Left ventricle myocardium inferior (tissue), 1 donor: Measurements from ENCODE around the gene DRC7. TPM values are rescaled to one million over a fixed set of nuclear protein-coding genes. Genes with fewer than 3 reads are reported as not detected.

Source experiments
- DNase-seq: peaks from one replicate; pipeline ENCODE4 v3.0.0-alpha.2; 2020
- H3K27ac ChIP-seq: fragments of 200-600 bp; replicated peaks from 2 replicates; pipeline ENCODE4 v1.8.0; 2021
- H3K27me3 ChIP-seq: fragments of 200-600 bp; 2 replicates; pipeline ENCODE4 v1.8.0; 2021; ENCODE audit warnings: low read depth
- H3K36me3 ChIP-seq: fragments of 200-600 bp; 2 replicates; pipeline ENCODE4 v1.8.0; 2021
- H3K4me1 ChIP-seq: fragments of 200-600 bp; 2 replicates; pipeline ENCODE4 v1.8.0; 2021
- H3K4me3 ChIP-seq: fragments of 200-600 bp; 2 replicates; pipeline ENCODE4 v1.8.0; 2021; ENCODE audit warnings: mild to moderate bottlenecking, moderate library complexity
- H3K9me3 ChIP-seq: fragments of 200-600 bp; replicated peaks from 2 replicates; pipeline ENCODE4 v1.8.0; 2021
- intact Hi-C: fragments of 100-400 bp; cut with micrococcal nuclease; formaldehyde crosslinking; loops from one replicate; pipeline ENCODE4 v1.11.0; 2022
- total RNA-seq: library from RNA; stranded (reverse); fragmentation: NEBNext Ultra II Directional; extraction: Animal tissue kit (Norgen Biotek cat#: 25700); gene quantifications from one replicate; pipeline ENCODE4 v1.2.1, GENCODE V29; 2021
- TF ChIP-seq, protein P1 (sequence below): fragments of 200-600 bp; IDR thresholded peaks from 2 replicates; pipeline ENCODE4 v1.8.0; 2021; ENCODE audit warnings: antibody characterized with exemption, mild to moderate bottlenecking, borderline replicate concordance
- donor health status: DM: no; HTN: yes; CAD: no; lungs with severe emphysema.

DRC7 gene
- total RNA-seq, 1 donor from 2014 or later = not detected

DNA sequence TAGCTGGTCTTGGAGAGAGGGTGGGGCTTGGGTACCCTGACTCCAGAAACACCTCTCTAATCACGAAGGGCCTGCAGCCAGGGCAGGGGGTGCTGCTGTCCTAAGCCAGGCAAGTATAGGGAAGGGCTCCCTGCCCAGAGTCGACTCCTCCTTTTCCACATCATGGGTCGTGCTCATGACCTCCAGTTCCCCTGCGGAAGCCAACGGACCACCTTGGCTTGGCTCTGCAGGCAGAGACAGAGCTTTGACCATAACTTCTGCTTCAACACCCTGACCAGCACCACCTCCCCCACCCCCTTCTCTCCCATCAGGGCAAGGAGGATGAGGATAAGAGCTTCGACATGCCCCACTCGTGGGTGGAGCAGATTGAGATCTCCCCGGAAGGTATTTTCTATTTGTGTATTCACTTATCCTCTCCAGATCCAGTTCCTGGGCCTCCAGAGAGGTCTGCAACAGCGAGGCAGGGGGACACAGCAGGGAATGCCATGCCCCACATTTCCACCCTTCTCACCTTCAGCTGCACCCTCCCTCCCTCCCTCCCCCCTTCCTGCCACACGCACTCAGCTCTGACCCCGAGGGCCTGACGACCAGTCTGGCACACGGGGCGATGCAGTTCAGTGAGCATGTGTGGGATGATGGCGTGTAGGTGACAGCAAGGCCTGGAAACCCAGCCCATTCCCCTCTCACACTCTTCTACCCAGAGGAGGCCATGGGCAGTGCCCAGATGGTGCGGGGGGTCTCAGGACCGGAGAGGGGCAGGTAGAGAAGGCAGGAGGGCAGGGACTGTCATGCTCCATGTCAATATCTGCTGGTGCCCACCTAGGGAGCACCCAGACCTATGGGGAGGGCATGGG, 27.0 kb downstream of the DRC7 start:
- Histone ChIP-seq H3K27me3 (peaks cover 6% of the 10 kb centered on the region), H3K27ac (no peak overlapping the region), H3K4me3 (no peak overlapping the region), H3K4me1 (no peaks in the 10 kb centered on the region), H3K9me3 (no peaks in the 10 kb centered on the region), H3K36me3 (no peaks in the 10 kb centered on the region)
- TF ChIP-seq, protein P1, sequence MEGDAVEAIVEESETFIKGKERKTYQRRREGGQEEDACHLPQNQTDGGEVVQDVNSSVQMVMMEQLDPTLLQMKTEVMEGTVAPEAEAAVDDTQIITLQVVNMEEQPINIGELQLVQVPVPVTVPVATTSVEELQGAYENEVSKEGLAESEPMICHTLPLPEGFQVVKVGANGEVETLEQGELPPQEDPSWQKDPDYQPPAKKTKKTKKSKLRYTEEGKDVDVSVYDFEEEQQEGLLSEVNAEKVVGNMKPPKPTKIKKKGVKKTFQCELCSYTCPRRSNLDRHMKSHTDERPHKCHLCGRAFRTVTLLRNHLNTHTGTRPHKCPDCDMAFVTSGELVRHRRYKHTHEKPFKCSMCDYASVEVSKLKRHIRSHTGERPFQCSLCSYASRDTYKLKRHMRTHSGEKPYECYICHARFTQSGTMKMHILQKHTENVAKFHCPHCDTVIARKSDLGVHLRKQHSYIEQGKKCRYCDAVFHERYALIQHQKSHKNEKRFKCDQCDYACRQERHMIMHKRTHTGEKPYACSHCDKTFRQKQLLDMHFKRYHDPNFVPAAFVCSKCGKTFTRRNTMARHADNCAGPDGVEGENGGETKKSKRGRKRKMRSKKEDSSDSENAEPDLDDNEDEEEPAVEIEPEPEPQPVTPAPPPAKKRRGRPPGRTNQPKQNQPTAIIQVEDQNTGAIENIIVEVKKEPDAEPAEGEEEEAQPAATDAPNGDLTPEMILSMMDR = no peak
- intact Hi-C loops = no loop called here
- no peak for DNase-seq

DNA sequence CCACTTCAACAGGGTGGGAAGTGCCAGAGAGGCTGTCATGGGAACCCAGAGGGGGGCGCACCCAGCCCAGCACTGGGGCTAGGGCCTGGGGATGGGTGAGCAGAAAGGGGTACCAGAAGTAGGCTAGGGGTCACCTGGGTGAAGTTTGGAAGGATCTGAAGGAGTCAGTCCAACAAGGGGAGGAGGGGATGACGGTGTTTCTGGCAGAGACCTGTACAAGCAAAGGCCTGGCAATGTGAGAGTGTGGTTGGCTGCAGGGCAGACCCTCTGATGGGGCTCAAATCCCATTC, 27.5 kb downstream of the DRC7 start:
- H3K27ac ChIP-seq = no peak overlapping the region
- no peak overlapping the region for H3K4me3 ChIP-seq
- H3K27me3 ChIP-seq = peaks cover 4% of the 10 kb centered on the region
- no peak for DNase-seq
- TF ChIP-seq, protein P1 = no peak
- no peaks in the 10 kb centered on the region for H3K9me3 ChIP-seq
- no peaks in the 10 kb centered on the region for H3K4me1 ChIP-seq
- intact Hi-C loops = no loop called here
- no peaks in the 10 kb centered on the region for H3K36me3 ChIP-seq

DNA sequence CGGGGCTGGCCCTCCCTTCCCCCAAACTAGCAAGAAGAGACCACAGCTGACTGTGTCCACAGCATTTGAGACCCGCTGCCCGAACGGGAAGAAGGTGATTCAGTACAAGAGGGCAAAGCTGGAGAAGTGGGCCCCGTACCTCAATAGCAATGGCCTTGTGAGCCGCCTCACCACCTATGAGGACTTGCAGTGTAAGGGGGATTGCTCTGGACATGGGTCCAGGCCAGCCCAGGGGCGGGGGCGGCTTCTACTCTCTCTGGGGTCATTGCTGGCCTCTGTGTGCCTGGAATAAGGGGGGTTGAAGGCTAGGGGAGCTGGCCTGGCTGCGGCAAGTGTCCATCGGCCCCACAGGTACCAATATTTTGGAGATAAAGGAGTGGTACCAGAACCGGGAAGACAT, 28.0 kb downstream of the DRC7 start:
- no peak for DNase-seq
- intact Hi-C loops = no loop called here
- H3K4me3 ChIP-seq = no peak overlapping the region
- H3K27me3 ChIP-seq = peaks cover 4% of the 10 kb centered on the region
- H3K36me3 ChIP-seq = no peaks in the 10 kb centered on the region
- no peak overlapping the region for H3K27ac ChIP-seq
- TF ChIP-seq, protein P1 = no peak
- H3K9me3 ChIP-seq = no peaks in the 10 kb centered on the region
- no peaks in the 10 kb centered on the region for H3K4me1 ChIP-seq

DNA sequence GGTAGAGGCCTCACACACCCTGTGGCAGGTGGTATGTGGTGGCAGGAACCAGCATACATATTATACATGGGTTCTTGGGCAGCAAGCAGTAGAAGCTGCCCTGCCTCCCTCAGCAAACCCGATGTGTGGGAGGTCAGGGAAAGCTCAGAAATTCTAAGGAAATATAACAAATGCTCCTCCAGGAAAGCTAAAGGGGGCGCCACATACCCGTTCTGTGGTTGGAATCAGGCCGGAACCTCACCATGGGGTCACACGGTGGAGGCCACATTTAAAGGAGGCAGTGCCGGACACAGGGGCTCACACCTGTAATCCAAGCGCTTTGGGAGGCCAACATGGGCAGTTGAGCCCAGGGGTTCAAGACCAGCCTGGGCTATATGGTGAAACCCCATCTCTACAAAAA, 28.6 kb downstream of the DRC7 start:
- intact Hi-C loops = no loop called here
- peaks cover 4% of the 10 kb centered on the region for H3K27me3 ChIP-seq
- no peak overlapping the region for H3K27ac ChIP-seq
- H3K4me3 ChIP-seq = no peak overlapping the region
- TF ChIP-seq, protein P1 = no peak
- H3K9me3 ChIP-seq = no peaks in the 10 kb centered on the region
- no peaks in the 10 kb centered on the region for H3K36me3 ChIP-seq
- no peaks in the 10 kb centered on the region for H3K4me1 ChIP-seq
- DNase-seq = no peak

DNA sequence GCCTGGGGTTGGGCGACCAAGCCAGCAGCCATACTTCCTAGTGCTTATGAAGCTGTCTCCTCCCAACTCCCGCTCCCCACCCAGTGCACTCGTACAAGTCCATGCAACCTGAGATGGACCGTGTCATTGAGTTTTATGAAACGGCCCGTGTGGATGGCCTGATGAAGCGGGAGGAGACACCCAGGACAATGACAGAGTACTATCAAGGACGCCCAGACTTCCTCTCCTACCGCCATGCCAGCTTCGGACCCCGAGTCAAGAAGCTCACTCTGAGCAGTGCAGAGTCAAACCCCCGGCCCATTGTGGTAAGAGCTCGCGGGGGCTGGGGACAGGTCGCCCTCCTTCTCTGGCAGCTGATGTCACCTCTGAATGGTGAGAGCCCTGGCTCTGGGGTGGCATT, 29.9 kb downstream of the DRC7 start:
- TF ChIP-seq, protein P1 = no peak
- H3K27me3 ChIP-seq = peaks cover 4% of the 10 kb centered on the region
- DNase-seq = no peak
- H3K4me3 ChIP-seq = no peak overlapping the region
- no peaks in the 10 kb centered on the region for H3K36me3 ChIP-seq
- no peaks in the 10 kb centered on the region for H3K9me3 ChIP-seq
- no peak overlapping the region for H3K27ac ChIP-seq
- H3K4me1 ChIP-seq = no peaks in the 10 kb centered on the region
- intact Hi-C loops = no loop called here
